ENCODE measurements around the gene TRIP13. TPM values are rescaled to one million over a fixed set of nuclear protein-coding genes. Genes with fewer than 3 reads are reported as not detected.
A peak's percentile ranks its signal among the peaks of the same experiment; 100 is the strongest.

Gene TRIP13
- total RNA-seq, 1 donor from 2014 or later: 18.2 TPM

- TF ChIP-seq, protein P1, sequence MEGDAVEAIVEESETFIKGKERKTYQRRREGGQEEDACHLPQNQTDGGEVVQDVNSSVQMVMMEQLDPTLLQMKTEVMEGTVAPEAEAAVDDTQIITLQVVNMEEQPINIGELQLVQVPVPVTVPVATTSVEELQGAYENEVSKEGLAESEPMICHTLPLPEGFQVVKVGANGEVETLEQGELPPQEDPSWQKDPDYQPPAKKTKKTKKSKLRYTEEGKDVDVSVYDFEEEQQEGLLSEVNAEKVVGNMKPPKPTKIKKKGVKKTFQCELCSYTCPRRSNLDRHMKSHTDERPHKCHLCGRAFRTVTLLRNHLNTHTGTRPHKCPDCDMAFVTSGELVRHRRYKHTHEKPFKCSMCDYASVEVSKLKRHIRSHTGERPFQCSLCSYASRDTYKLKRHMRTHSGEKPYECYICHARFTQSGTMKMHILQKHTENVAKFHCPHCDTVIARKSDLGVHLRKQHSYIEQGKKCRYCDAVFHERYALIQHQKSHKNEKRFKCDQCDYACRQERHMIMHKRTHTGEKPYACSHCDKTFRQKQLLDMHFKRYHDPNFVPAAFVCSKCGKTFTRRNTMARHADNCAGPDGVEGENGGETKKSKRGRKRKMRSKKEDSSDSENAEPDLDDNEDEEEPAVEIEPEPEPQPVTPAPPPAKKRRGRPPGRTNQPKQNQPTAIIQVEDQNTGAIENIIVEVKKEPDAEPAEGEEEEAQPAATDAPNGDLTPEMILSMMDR (conservative IDR thresholded peaks at IDR 0.05): no peak
- DNase-seq (ENCODE audit: extremely low spot score, unreplicated experiment): no peak
- H3K27me3 Mint-ChIP-seq: peaks cover 37% of the 10 kb centered on the region
- H3K4me1 Mint-ChIP-seq (ENCODE audit: unreplicated experiment): peaks cover 30% of the 10 kb centered on the region
- peaks cover 6% of the 10 kb centered on the region for H3K9me3 Mint-ChIP-seq
- peak overlapping the region; percentile 39 for H3K27ac Mint-ChIP-seq
- no peaks in the 10 kb centered on the region for H3K36me3 Mint-ChIP-seq
- H3K4me3 Mint-ChIP-seq: peak overlapping the region; percentile 45
These were observed 54.3 kb downstream of the TRIP13 start for GRCh38 chr5:946720-947625.

DNA sequence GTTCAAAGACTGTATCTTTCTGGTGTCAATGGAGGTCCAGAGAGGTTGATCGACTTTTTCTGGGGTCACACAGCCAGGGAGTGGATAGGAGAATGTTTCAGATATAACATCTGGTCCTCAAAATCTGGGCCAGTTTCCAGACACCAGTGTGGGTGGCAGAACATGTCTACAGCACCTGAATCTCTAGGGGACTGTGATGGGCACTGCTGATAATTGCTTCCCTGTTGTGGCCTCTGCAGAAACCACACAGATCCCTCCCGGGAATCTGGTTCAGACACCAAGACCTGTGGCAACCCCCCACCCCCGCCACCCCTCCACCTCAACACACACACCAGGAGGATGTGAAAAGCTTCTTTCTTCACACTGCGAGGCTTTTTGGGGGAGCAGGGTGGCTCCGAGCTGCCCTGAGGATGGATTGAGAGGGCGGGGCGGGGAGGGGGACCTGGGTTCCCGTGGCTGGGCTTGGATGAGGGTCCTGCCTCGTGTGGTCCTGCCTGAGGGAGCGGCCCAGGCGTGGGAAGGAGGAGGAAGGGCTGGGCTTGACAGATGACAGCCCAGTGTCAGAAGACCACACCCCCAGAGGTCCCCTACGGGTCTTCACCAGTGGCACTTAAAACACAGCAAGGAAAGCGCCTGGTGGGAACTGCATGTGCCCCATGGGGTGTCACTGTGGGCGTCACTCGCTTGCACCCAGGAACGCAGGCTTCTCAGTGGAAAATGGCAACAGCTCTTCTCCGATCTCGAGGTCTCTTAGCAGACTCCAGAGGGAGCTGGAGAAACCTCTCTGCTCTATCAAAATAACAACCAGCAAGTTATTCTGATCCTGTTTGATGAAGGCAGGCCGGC, 55.2 kb downstream of the TRIP13 start:
- Mint-ChIP-seq H3K9me3 (peaks cover 6% of the 10 kb centered on the region), H3K27ac (no peak overlapping the region), H3K27me3 (peaks cover 33% of the 10 kb centered on the region), H3K4me1 (ENCODE audit: unreplicated experiment) (peaks cover 33% of the 10 kb centered on the region), H3K4me3 (no peak overlapping the region), H3K36me3 (no peaks in the 10 kb centered on the region)
- TF ChIP-seq, protein P1 (conservative IDR thresholded peaks at IDR 0.05): no peak
- no peak for DNase-seq (ENCODE audit: extremely low spot score, unreplicated experiment)

DNA sequence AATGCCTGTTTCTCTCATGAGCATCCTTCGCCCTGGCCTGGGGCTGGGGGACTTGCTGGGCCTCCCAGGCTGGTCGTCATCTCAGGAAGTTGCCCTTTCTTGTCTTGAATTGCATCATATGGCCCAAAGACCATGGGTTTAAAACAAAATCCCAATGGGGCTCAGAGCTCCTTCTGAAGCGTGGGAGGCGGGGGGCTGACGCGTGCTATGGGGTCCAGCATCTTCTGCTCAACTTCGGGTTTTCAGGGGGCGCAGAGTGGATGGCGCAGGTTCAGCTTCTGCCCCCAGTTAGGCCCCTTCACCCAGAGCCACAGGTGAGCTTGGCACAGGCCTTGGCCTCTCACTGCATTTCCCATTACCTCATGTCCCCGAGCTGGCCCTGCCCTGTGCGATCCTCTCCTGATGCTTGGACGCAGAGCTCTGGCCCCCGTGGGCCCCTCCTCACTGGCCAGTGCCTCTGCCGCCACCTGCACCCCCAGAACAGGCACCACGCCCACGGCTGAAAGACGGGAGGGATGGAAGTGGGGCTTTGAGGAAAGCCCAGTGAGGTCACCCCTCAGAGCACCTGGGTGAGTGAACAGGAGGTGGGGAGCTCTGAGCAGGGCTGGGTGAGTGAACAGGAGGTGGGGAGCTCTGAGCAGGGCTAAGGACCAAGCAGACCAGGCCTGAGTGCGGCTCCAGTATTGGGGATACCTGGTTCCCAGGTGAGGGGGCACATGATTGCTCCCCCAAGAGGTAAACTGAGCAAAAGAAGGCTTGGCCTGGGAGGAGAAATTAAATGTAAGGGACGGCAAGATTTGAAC, 56.0 kb downstream of the TRIP13 start:
- no peak for DNase-seq (ENCODE audit: extremely low spot score, unreplicated experiment)
- no peak overlapping the region for H3K27ac Mint-ChIP-seq
- H3K36me3 Mint-ChIP-seq: no peaks in the 10 kb centered on the region
- H3K9me3 Mint-ChIP-seq: peaks cover 6% of the 10 kb centered on the region
- TF ChIP-seq, protein P1 (conservative IDR thresholded peaks at IDR 0.05): no peak
- H3K27me3 Mint-ChIP-seq: peaks cover 29% of the 10 kb centered on the region
- H3K4me3 Mint-ChIP-seq: no peak overlapping the region
- H3K4me1 Mint-ChIP-seq (ENCODE audit: unreplicated experiment): peaks cover 37% of the 10 kb centered on the region

- Mint-ChIP-seq H3K27me3 (peaks cover 25% of the 10 kb centered on the region), H3K36me3 (no peaks in the 10 kb centered on the region), H3K27ac (no peak overlapping the region), H3K9me3 (peaks cover 6% of the 10 kb centered on the region), H3K4me1 (ENCODE audit: unreplicated experiment) (peaks cover 38% of the 10 kb centered on the region), H3K4me3 (no peak overlapping the region)
- no peak for DNase-seq (ENCODE audit: extremely low spot score, unreplicated experiment)
- TF ChIP-seq, protein P1 (conservative IDR thresholded peaks at IDR 0.05): no peak
These were observed 56.5 kb downstream of the TRIP13 start for GRCh38 chr5:949275-949543.

DNA sequence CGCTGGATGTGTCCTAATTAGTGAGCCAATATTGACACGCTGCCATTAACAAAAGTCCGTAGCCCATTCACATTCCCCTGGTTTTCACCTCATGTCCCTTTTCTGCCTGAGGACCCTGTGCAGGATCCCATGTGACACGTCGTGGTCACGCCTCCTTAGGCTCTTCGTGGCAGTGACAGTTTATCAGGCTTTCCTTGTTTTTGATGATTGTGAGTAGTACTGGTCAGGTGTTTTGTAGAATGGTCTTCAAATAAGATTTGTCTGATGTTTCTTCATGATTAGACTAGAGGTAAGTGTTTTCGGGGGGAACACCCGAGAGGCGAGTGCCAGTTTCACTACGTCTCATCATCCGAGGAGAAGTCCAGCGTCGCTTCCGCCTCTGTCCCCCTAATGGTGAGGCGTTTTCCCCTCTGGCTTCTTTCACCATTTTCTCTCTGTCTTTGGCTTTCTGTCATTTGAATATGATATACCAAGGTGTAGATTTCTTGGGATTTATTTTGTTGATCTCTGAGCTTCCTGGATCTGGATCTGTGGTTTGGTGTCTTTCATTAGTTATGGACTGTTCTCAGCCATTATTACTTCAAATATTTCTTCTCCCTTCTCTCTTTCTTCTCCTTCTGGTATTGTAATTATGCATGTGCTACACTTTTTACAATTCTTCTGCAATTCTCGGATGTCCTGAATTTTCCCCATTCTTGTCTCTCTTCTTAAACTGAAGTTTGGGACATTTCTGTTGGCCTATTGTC, 57.3 kb downstream of the TRIP13 start:
- peaks cover 6% of the 10 kb centered on the region for H3K9me3 Mint-ChIP-seq
- TF ChIP-seq, protein P1 (conservative IDR thresholded peaks at IDR 0.05): no peak
- peaks cover 20% of the 10 kb centered on the region for H3K27me3 Mint-ChIP-seq
- H3K4me3 Mint-ChIP-seq: no peak overlapping the region
- peaks cover 38% of the 10 kb centered on the region for H3K4me1 Mint-ChIP-seq (ENCODE audit: unreplicated experiment)
- H3K27ac Mint-ChIP-seq: no peak overlapping the region
- H3K36me3 Mint-ChIP-seq: no peaks in the 10 kb centered on the region
- DNase-seq (ENCODE audit: extremely low spot score, unreplicated experiment): no peak
